Activated CD4-positive, CD25-positive, alpha-beta regulatory T cell treated with anti-CD3 and anti-CD28 coated beads, Interleukin-2, amount 50 U/mL, for 72 hours (primary cell): ENCODE results near the gene LMF2.
"Not testable (repeated sequence)": the region's sequence is repeated elsewhere in the genome, so short reads cannot be mapped to it uniquely, and the experiment has no call there.

Source experiments
- DNase-seq: peaks from one replicate; pipeline ENCODE4 v3.0.0; 2021

LMF2 gene

GRCh38 chr22:50507421-50507990, at the start of gene LMF2:
TSS of gene LMF2 (minus strand) at chr22:50507702. CDS start at chr22:50507675, 27 bp downstream.
- DNase-seq: peak; percentile 93

- DNase-seq: no peak
Observed at GRCh38 chr22:50556703-50557102, 49.2 kb upstream of the LMF2 start.

GRCh38 chr22:50553310-50553709, 45.8 kb upstream of the LMF2 start:
- no peak for DNase-seq

GRCh38 chr22:50551160-50551752, 43.8 kb upstream of the LMF2 start:
- no peak for DNase-seq

- DNase-seq: no peak
Observed at GRCh38 chr22:50550395-50550794, 42.9 kb upstream of the LMF2 start.

- no peak for DNase-seq
Observed at GRCh38 chr22:50548921-50549790, 41.7 kb upstream of the LMF2 start.

GRCh38 chr22:50548040-50548920, 40.8 kb upstream of the LMF2 start:
- peak; percentile 59 for DNase-seq

GRCh38 chr22:50547263-50547985, 39.9 kb upstream of the LMF2 start:
- DNase-seq: no peak

GRCh38 chr22:50546326-50547262, 39.1 kb upstream of the LMF2 start:
- DNase-seq: no peak

- DNase-seq: no peak
Observed at GRCh38 chr22:50545522-50546325, 38.2 kb upstream of the LMF2 start, which contains the start of gene KLHDC7B. TSS of gene KLHDC7B (plus strand) at chr22:50545899. CDS start at chr22:50546244, 345 bp downstream.

- peak; percentile 57 for DNase-seq
Observed at GRCh38 chr22:50544746-50545253, 37.3 kb upstream of the LMF2 start.

- DNase-seq: peak; percentile 83
Observed at GRCh38 chr22:50544078-50544745, 36.7 kb upstream of the LMF2 start.

GRCh38 chr22:50542416-50542927, 35.0 kb upstream of the LMF2 start:
- DNase-seq: no peak

- not testable (repeated sequence) for DNase-seq
Observed at GRCh38 chr22:50541667-50542026, 34.1 kb upstream of the LMF2 start.

- DNase-seq: no peak
Observed at GRCh38 chr22:50540381-50540780, 32.9 kb upstream of the LMF2 start.

GRCh38 chr22:50537765-50538164, 30.3 kb upstream of the LMF2 start:
- no peak for DNase-seq

GRCh38 chr22:50536226-50536625, 28.7 kb upstream of the LMF2 start:
- no peak for DNase-seq

- no peak for DNase-seq
Observed at GRCh38 chr22:50535113-50535512, 27.6 kb upstream of the LMF2 start.
